Tibial nerve (tissue), 4 donors: ENCODE results near the gene MT1E. TPM values are rescaled to one million over a fixed set of nuclear protein-coding genes. Genes with fewer than 3 reads are reported as not detected.

ENCODE experiments used
- DNase-seq, 2 donors: peaks; one replicate each; pipeline ENCODE4 v3.0.0-alpha.2; 2019; ENCODE audit warnings: low spot score in 2 of 2
- H3K27ac ChIP-seq, 4 donors: fragments of 200-600 bp; sonication (generic) in 3 of 4; one replicate each; pipeline ENCODE4 v1.5.1; 2017 to 2019; ENCODE audit warnings: mild to moderate bottlenecking in 1 of 4
- H3K27me3 ChIP-seq, 2 donors: fragments of 200-600 bp; sonication (generic) in 1 of 2; one replicate each; pipeline versions ENCODE4 v1.5.1 to v1.6.0; 2017 to 2019
- H3K36me3 ChIP-seq, 3 donors: fragments of 200-600 bp; sonication (generic); one replicate each; pipeline ENCODE4 v1.5.1; 2018 to 2019
- H3K4me1 ChIP-seq, 4 donors: fragments of 200-600 bp; sonication (generic) in 3 of 4; one replicate each; pipeline ENCODE4 v1.5.1; 2017 to 2019
- H3K4me3 ChIP-seq, 4 donors: fragments of 200-600 bp; sonication (generic) in 3 of 4; one replicate each; pipeline ENCODE4 v1.5.1; 2017 to 2019; ENCODE audit warnings: mild to moderate bottlenecking in 1 of 4, moderate library complexity in 1 of 4
- H3K9me3 ChIP-seq, 4 donors: fragments of 200-600 bp; sonication (generic) in 3 of 4; one replicate each; pipeline ENCODE4 v1.5.1; 2017 to 2019
- CTCF ChIP-seq, 5 experiments: fragments of 200-600 bp in 3 of 5; fragments of 450-650 bp in 2 of 5; sonication (generic) in 3 of 5; IDR thresholded peaks; one replicate each; pipeline ENCODE4 v1.5.1; 2016 to 2019; ENCODE audit warnings: antibody characterized with exemption in 5 of 5, mild to moderate bottlenecking in 3 of 5, moderate library complexity in 2 of 5
- EP300 ChIP-seq, 2 donors: sonication (generic); formaldehyde crosslinking; IDR thresholded peaks; one replicate each; pipeline ENCODE4 v1.6.1; 2017; ENCODE audit warnings: antibody characterized with exemption in 2 of 2, mild to moderate bottlenecking in 1 of 2
- POLR2A ChIP-seq, 2 donors: fragments of 450-650 bp; IDR thresholded peaks; one replicate each; pipeline ENCODE4 v1.6.1; 2017; ENCODE audit warnings: antibody characterized with exemption in 2 of 2, mild to moderate bottlenecking in 2 of 2, moderate library complexity in 2 of 2
- WGBS, 2 donors: methylation state at CpG; one replicate each; pipeline ENCODE4 v1.1.5; 2018; 5-methylcytosine and 5-hydroxymethylcytosine counted together
- total RNA-seq, 4 donors: library from RNA; depleted of rRNA; stranded (reverse); fragments of >200 nt; gene quantifications; one replicate each; pipeline ENCODE4 v1.1.0, GENCODE V29; 2016

The MT1E gene
- total RNA-seq, 4 donors from 2014 or later, result 229 to 1,068 (median 290) TPM

DNA sequence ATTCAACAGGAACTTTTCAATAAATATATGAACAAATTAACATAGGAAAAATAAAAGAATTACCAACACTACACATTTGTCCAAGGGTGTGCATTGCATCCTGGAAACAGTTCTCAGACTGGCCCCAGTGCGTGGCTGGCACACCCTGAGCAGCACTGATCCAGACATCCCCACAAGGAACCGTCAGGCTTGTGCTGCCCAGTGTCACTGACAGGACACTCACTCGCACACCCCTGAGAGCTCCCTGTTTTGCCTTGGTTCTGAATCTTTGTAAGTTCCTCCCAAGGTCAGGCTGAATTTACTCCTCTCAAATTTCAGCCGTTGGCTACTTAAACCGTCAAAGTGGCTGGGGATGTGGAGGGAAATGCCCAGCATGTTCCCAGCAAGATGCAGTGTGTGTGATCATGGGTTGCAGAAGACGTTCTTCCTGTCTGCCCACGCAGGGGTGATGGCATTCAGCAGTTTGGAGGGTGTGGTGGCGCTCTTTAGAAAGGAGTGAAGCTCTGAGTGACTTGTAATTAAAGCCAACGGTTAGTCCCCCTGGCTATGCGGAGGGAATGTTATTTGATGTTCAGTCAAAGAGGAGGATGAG is 15.5 kb upstream of the MT1E start:
- Histone ChIP-seq H3K4me1 (peaks cover 0 to 64% (median 32%) of the 10 kb centered on the region in 4 donors), H3K27ac (peak overlapping the region; percentile 76 to 97 (median 93)), H3K27me3 (no peaks in the 10 kb centered on the region), H3K9me3 (no peaks in the 10 kb centered on the region), H3K36me3 (peaks cover 0 to 5% (median 0%) of the 10 kb centered on the region in 3 donors), H3K4me3 (peak overlapping the region; percentile 62 to 69 (median 66))
- peak in 1 of 2 donors; percentile 48 for DNase-seq
- WGBS, 2 donors, result 12 to 16% methylated on average over 10 of the region's 10 CpGs
- peak in 1 of 2 donors; percentile 32 for TF ChIP-seq POLR2A (IDR thresholded peaks at IDR 0.05)
- peak; percentile 33 to 86 for TF ChIP-seq EP300 (IDR thresholded peaks at IDR 0.05)
- no peak for TF ChIP-seq CTCF (IDR thresholded peaks at IDR 0.05)

DNA sequence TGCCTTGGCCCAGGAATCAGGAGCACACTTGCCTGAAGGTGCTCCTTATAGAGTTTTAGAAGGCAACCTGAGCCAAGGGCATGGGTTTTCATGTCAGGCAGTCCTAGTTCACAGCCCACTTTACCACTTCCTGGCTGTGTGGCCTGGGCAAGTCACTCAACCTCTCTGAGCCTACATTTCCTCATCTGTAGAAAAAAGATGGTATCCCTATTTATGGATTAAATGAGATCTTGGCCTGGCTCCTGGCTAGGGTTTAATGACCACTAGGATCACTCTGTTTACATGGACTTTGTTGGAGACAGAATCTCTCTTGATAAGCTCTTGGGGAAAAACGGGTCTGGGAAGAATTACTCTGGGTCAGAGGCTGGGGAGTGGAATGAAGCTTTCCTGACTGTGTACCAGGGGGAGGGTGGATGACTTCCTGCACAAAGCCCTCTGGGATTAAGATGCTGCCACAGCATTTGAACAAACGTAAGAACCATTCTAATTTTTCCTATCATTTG is 14.9 kb upstream of the MT1E start:
- Histone ChIP-seq H3K27ac (peak overlapping the region; percentile 76 to 97 (median 93)), H3K27me3 (no peaks in the 10 kb centered on the region), H3K4me3 (peak overlapping the region in 3 of 4 donors; percentile 62 to 69 (median 67)), H3K9me3 (no peaks in the 10 kb centered on the region), H3K36me3 (peaks cover 0 to 5% (median 0%) of the 10 kb centered on the region in 3 donors), H3K4me1 (peaks cover 0 to 59% (median 32%) of the 10 kb centered on the region in 4 donors)
- WGBS, 2 donors, result 25 to 35% methylated on average over 2 of the region's 2 CpGs
- TF ChIP-seq EP300 (IDR thresholded peaks at IDR 0.05), result no peak
- no peak for TF ChIP-seq CTCF (IDR thresholded peaks at IDR 0.05)
- no peak for TF ChIP-seq POLR2A (IDR thresholded peaks at IDR 0.05)
- DNase-seq, result no peak

- Histone ChIP-seq H3K27ac (peak overlapping the region; percentile 76 to 97 (median 93)), H3K36me3 (peaks cover 0 to 5% (median 0%) of the 10 kb centered on the region in 3 donors), H3K4me1 (peaks cover 0 to 52% (median 29%) of the 10 kb centered on the region in 4 donors), H3K9me3 (no peaks in the 10 kb centered on the region), H3K27me3 (no peaks in the 10 kb centered on the region), H3K4me3 (no peak overlapping the region)
- TF ChIP-seq CTCF (IDR thresholded peaks at IDR 0.05), result no peak
- TF ChIP-seq POLR2A (IDR thresholded peaks at IDR 0.05), result peak in 1 of 2 donors; percentile 14
- peak in 1 of 2 donors; percentile 86 for TF ChIP-seq EP300 (IDR thresholded peaks at IDR 0.05)
- DNase-seq, result peak in 1 of 2 donors; percentile 50
- WGBS, 2 donors, result 35 to 48% methylated on average over 2 of the region's 2 CpGs
These were observed 14.2 kb upstream of the MT1E start for GRCh38 chr16:56611281-56611833.

GRCh38 chr16:56613706-56614105 is 11.9 kb upstream of the MT1E start:
- peaks cover 0 to 50% (median 26%) of the 10 kb centered on the region in 4 donors for H3K4me1 ChIP-seq
- H3K4me3 ChIP-seq, result no peak overlapping the region
- TF ChIP-seq EP300 (IDR thresholded peaks at IDR 0.05) (no peak), CTCF (IDR thresholded peaks at IDR 0.05) (no peak), POLR2A (IDR thresholded peaks at IDR 0.05) (no peak)
- no peaks in the 10 kb centered on the region for H3K27me3 ChIP-seq
- DNase-seq, result no peak
- peak overlapping the region in 1 of 4 donors; percentile 97 for H3K27ac ChIP-seq
- peaks cover 0 to 5% (median 0%) of the 10 kb centered on the region in 3 donors for H3K36me3 ChIP-seq
- no peaks in the 10 kb centered on the region for H3K9me3 ChIP-seq

DNA sequence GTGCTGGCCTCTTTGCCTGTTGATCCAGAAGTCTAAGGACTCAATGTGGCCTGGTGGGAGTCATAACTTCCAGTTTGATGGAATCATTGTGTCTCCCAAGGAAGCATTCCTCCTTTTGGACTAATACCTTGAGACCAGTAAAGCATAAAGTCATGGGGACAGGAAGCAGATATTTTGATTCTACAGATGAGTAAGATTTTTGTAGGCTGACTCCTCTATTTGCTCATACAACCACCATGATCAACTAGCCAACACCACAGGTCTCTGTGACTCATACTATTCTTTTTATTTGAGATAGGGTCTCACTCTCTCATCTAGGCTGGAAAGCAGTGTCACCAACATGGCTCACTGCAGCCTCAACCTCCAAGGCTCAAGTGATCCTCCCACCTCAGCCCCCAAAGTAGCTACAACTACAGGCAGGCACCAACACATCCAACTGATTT is 11.0 kb upstream of the MT1E start:
- H3K36me3 ChIP-seq, result no peaks in the 10 kb centered on the region
- H3K4me1 ChIP-seq, result peaks cover 0 to 45% (median 26%) of the 10 kb centered on the region in 4 donors
- TF ChIP-seq POLR2A (IDR thresholded peaks at IDR 0.05), result no peak
- no peak for TF ChIP-seq CTCF (IDR thresholded peaks at IDR 0.05)
- no peak for TF ChIP-seq EP300 (IDR thresholded peaks at IDR 0.05)
- DNase-seq, result no peak
- H3K27ac ChIP-seq, result peak overlapping the region in 1 of 4 donors; percentile 47
- H3K4me3 ChIP-seq, result no peak overlapping the region
- no peaks in the 10 kb centered on the region for H3K9me3 ChIP-seq
- no peaks in the 10 kb centered on the region for H3K27me3 ChIP-seq
